Mucosa of stomach (tissue), 1 donor: Measurements from ENCODE around the gene SIRT2.

ENCODE experiments used
- H3K27me3 ChIP-seq: one replicate; pipeline ENCODE4 v1.7.0; 2013; ENCODE audit warnings: mild to moderate bottlenecking, low read length; ENCODE audit not compliant: control insufficient read depth, insufficient read depth
- H3K36me3 ChIP-seq: one replicate; pipeline ENCODE4 v1.7.0; 2013; ENCODE audit warnings: low read length; ENCODE audit not compliant: control insufficient read depth, insufficient read depth
- H3K4me1 ChIP-seq: one replicate; pipeline ENCODE4 v1.7.0; 2013; ENCODE audit warnings: mild to moderate bottlenecking, low read length; ENCODE audit not compliant: control insufficient read depth, insufficient read depth
- H3K4me3 ChIP-seq: one replicate; pipeline ENCODE4 v1.7.0; 2013; ENCODE audit warnings: low read length
- H3K9ac ChIP-seq: one replicate; pipeline ENCODE4 v1.7.0; 2013; ENCODE audit warnings: mild to moderate bottlenecking, low read length, moderate library complexity
- H3K9me3 ChIP-seq: one replicate; pipeline ENCODE4 v1.7.0; 2013; ENCODE audit warnings: mild to moderate bottlenecking, low read length, moderate library complexity; ENCODE audit not compliant: control insufficient read depth
- donor health status: Pancreatic carcinoma.

The SIRT2 gene

DNA sequence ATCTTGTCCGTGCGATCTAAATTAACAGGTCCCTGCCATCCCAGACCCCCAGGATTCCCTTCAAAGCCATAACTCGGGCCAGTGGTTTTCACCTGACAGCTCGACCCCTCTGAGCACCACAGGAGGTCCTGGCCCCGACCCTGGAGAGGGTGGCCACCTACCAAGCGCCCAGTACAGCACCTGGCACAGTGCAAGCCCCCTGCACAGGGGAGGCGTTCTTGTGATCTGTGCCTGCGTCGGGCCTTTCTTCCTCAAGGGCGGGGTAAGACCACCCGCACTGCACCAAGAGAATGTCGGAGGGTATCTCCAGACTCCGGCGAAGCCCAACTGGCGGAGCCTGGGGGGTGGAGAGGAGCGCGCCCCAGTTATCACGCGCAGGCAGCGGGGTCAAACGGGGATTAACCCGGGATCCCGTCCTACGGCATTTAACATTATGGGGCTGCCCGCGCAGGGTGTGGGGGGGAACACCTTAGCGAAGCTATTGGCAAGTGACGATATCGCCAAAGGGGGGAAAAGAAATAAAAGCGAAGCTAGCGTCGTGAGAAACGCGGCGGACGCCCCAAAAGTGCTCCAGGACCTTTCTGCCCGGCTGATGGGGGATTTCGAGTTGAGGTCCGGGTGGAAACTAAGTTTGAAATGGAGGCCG lies 48.3 kb downstream of the SIRT2 start:
- H3K9me3 ChIP-seq: no peaks in the 10 kb centered on the region
- peak overlapping the region; percentile 77 for H3K4me3 ChIP-seq
- peaks cover 28% of the 10 kb centered on the region for H3K4me1 ChIP-seq
- peaks cover 14% of the 10 kb centered on the region for H3K36me3 ChIP-seq
- no peaks in the 10 kb centered on the region for H3K27me3 ChIP-seq
- H3K9ac ChIP-seq: peak overlapping the region; percentile 79

DNA sequence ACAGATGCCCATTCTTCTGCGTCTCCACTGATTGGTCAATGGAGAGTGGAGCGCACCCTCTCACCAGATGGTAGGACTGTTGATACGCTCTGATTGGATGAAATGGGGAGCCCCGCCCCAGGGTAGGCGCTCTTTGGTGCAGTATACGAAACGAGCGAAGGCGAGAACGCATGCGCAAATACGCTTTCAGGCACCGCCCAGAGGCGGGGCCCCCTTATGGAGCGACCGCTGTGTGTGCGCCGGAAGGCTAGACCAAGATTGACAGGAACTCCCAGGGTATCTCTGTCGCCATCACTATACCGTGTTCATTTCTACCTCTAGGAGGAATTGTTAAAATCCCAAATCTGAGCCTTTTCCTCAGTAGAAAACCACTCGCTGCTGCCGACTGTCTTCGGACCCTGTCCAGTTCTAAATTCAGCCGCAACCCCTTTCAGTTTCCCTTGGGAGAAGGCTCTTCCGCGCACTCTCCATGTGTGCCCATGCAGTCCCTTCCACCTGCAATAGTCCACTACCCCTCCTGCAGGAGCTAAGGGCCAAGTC lies 48.9 kb downstream of the SIRT2 start:
- peak overlapping the region; percentile 77 for H3K4me3 ChIP-seq
- peak overlapping the region; percentile 79 for H3K9ac ChIP-seq
- no peaks in the 10 kb centered on the region for H3K27me3 ChIP-seq
- H3K4me1 ChIP-seq: peaks cover 28% of the 10 kb centered on the region
- H3K36me3 ChIP-seq: peaks cover 20% of the 10 kb centered on the region
- H3K9me3 ChIP-seq: no peaks in the 10 kb centered on the region

GRCh38 chr19:38849860-38850435 lies 49.5 kb downstream of the SIRT2 start, which contains the start of gene HNRNPL:
TSS of gene HNRNPL (minus strand) at chr19:38849986. CDS start at chr19:38849966, 20 bp downstream.
- Histone ChIP-seq H3K36me3 (peaks cover 23% of the 10 kb centered on the region), H3K27me3 (no peaks in the 10 kb centered on the region), H3K9ac (peak within 1 kb of the TSS; percentile 79), H3K4me3 (peak within 1 kb of the TSS; percentile 77), H3K4me1 (peaks cover 28% of the 10 kb centered on the region), H3K9me3 (no peaks in the 10 kb centered on the region)

DNA sequence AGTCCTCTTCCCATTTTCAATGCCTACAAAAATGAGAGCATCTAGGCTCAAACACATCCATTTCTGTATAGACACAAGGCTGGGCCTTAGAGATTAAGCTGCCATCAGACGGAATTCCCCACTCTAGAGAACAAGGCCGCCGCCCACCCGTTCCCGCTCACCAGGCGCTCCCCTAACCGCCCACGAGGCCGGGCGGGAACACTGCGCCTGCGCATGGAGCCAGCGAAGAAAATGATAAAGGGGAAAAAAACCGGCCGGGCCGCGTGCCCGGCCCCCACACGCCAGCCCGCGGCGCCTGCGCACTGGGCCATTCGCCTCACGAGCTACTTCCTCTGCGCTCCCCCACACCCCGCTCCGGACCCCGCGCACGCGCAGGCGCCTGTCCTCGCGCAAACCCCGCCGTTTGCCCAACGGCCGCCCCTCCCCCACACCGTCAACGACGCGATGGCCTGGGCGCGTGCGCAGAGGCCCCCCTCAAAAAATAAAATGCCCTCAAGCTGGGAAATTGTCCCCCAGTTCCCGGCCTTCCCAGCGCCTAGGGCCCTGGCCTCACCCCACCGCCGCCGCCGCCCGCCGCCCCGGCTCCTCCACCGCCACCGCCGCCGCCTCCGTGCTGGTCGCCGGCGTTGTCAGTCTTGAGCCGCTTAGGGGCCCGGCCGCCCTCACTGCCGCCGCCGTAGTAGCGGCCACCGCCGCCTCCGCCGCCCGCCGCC lies 50.1 kb downstream of the SIRT2 start:
- H3K9ac ChIP-seq: peak overlapping the region; percentile 71
- H3K36me3 ChIP-seq: peaks cover 28% of the 10 kb centered on the region
- H3K4me1 ChIP-seq: peaks cover 28% of the 10 kb centered on the region

DNA sequence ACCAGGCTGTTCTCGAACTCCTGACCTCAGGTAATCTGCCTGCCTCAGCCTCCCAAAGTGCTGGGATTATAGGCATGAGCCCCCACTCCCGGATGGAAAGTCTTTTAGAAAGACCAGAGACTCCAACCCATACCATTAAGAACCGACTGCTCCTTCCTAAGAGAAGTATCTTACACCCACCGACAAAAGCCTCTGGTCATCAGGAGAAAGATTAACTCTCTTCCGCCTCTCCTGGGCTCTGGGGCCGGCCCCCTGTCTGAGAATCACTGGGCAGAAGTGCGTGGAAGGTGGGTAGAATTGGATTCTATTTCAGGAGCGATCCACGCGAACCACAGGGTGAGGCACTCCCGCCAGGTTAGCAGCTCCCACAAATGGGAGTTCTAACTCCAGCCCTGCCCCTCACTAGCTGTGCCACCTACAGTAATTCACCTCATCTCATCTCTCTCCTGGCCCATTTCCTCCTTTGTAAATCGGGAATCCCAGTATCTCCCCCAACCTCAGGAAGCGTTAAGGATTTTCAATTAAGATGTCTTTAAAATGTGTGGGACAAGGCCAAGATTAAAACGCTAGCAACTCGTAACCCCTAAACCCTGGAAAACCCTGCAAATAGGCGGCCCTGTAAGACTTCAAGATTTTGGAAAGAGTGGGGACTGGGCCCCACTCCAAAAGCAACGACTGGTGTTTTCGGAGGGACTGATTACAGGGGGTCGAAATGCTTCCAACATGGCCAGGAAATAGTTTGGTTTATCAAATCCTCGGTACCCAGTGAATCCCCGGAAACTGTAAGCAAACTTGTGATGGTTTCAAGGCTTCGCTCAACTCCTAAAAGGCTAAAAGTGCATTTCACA lies 50.9 kb downstream of the SIRT2 start:
- Histone ChIP-seq H3K36me3 (peaks cover 36% of the 10 kb centered on the region), H3K27me3 (no peaks in the 10 kb centered on the region), H3K4me1 (peaks cover 30% of the 10 kb centered on the region), H3K9me3 (no peaks in the 10 kb centered on the region), H3K4me3 (peak overlapping the region; percentile 21), H3K9ac (peak overlapping the region; percentile 71)

More for the DNA sequence above, 50.1 kb downstream of the SIRT2 start:
- Histone ChIP-seq H3K27me3 (no peaks in the 10 kb centered on the region), H3K9me3 (no peaks in the 10 kb centered on the region), H3K4me3 (peak overlapping the region; percentile 21)

DNA sequence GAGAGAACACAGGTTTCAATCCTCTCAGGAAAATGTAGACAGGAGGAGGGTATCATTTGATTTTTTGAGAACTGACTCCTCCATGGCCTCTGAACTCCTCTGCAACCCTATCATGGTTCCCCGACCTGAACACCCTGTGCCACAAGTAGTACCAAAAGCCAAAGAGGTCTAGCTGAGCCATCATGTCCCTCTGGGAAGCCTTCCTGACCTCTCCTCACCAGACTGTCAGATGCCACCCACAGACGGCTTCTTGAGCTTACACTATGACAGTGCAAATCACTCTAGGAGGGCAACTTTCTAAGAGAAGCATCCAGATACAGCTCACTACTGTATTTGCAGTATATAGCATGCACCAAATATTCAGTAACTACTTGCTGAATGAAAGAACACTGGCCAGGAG lies 53.3 kb downstream of the SIRT2 start:
- Histone ChIP-seq H3K9ac (no peak overlapping the region), H3K4me1 (peaks cover 21% of the 10 kb centered on the region)

GRCh38 chr19:38845374-38846024 lies 53.9 kb downstream of the SIRT2 start:
- H3K9ac ChIP-seq: no peak overlapping the region
- peaks cover 17% of the 10 kb centered on the region for H3K4me1 ChIP-seq
- no peaks in the 10 kb centered on the region for H3K27me3 ChIP-seq
- no peak overlapping the region for H3K4me3 ChIP-seq
- H3K36me3 ChIP-seq: peaks cover 60% of the 10 kb centered on the region
- H3K9me3 ChIP-seq: no peaks in the 10 kb centered on the region

More for the DNA sequence above, 53.3 kb downstream of the SIRT2 start:
- H3K36me3 ChIP-seq: peaks cover 54% of the 10 kb centered on the region
- no peaks in the 10 kb centered on the region for H3K9me3 ChIP-seq
- H3K27me3 ChIP-seq: no peaks in the 10 kb centered on the region
- H3K4me3 ChIP-seq: no peak overlapping the region

DNA sequence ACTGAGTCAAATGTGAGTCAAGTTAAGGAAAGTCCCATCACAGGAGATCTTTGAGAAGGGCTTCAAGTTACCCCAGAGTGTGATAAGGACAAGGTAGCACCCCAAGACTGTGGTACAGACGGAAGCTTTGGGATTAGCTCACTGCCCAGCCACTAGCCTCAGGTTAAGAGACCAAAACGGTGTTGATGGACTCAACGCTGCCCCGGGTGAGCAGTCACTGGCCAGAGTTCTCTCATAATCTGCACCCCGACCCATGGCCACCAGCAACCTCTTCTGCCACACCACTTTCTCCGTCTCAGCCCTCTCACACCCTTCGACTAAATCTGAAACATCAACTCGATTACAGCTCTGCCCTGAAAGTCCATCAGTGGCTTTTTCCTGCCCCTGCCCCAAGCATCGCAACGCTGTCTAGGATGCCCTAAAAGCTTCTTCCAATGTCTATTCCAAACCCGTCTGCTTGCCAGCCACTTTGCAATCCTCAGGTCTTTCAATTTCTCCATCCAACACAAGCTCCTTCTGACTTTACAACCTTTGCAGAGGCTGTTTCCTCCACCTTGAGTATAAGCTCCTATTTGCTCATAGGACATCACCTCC lies 55.2 kb downstream of the SIRT2 start:
- Histone ChIP-seq H3K9ac (no peak overlapping the region), H3K9me3 (no peaks in the 10 kb centered on the region), H3K4me1 (peaks cover 22% of the 10 kb centered on the region), H3K4me3 (no peak overlapping the region), H3K27me3 (no peaks in the 10 kb centered on the region), H3K36me3 (peaks cover 68% of the 10 kb centered on the region)

- H3K4me1 ChIP-seq: peaks cover 28% of the 10 kb centered on the region
- H3K9ac ChIP-seq: no peak overlapping the region
- H3K4me3 ChIP-seq: no peak overlapping the region
- no peaks in the 10 kb centered on the region for H3K27me3 ChIP-seq
- peaks cover 76% of the 10 kb centered on the region for H3K36me3 ChIP-seq
- no peaks in the 10 kb centered on the region for H3K9me3 ChIP-seq
Observed at GRCh38 chr19:38843175-38843758, 56.2 kb downstream of the SIRT2 start.

DNA sequence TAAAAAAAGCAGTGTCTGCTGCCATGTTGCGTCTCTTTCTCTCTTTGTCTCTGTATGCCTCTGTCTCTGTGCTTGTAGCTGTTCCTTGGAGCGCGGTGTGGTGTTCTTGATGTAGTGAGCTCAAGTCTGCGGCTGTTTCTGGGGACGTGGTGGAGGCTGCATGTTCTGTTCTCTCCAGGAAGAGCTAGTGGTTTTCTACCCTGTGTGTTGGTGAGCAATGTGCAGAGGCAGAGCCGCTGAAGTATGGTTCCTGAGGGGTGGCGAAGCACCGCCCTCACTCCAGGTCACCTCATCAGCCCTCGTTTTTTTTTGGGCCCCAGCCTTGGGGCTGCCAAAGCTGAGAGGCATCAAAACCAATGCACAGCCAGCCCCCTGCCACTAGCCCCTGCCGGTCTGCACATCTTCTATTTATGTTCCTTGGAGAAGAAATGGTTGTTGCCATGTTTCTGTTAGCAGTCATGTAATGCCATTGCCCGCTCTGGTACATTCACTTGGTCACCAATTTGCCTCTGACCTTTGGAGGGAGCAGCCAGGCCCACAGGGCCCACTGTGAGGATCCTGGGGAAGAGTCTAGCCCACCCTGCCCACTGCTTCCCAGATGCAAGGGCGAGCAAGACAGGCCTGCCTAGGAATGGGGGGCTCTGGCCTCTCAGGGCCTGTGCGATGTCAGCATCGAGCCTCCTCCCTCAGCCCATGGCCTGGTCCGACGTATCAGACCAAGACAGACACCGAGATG lies 56.8 kb downstream of the SIRT2 start:
- H3K36me3 ChIP-seq: peaks cover 80% of the 10 kb centered on the region
- H3K4me1 ChIP-seq: peaks cover 28% of the 10 kb centered on the region
- H3K9me3 ChIP-seq: no peaks in the 10 kb centered on the region
- no peak overlapping the region for H3K4me3 ChIP-seq
- H3K27me3 ChIP-seq: no peaks in the 10 kb centered on the region
- no peak overlapping the region for H3K9ac ChIP-seq
